SK-N-SH (cell line): ENCODE results near the gene LCN6. TPM values are rescaled to one million over a fixed set of nuclear protein-coding genes. Genes with fewer than 3 reads are reported as not detected.

Experiments
- CTCF ChIA-PET: fragments of 300-600, 350-600 bp; formaldehyde crosslinking; extraction: SDS; loops from one replicate; lab custom pipeline; 2021; lab: Yijun Ruan, JAX
- POLR2A ChIA-PET: fragments of 350-600 bp; sonication (Branson Sonifier 250); formaldehyde crosslinking; extraction: SDS; loops from one replicate; lab custom pipeline; 2020; ENCODE audit warnings: antibody characterized with exemption, inconsistent platforms; lab: Yijun Ruan, JAX
- DNase-seq: peaks from one replicate; pipeline ENCODE4 v3.0.0; 2012
- H2AFZ ChIP-seq: fragments of 200-600 bp; sonication (generic); 2 replicates; pipeline ENCODE4 v1.8.1; 2016; ENCODE audit warnings: antibody characterized with exemption, mild to moderate bottlenecking, low read depth
- H3F3A ChIP-seq: fragments of 200-600 bp; sonication (generic); replicated peaks from 2 replicates; pipeline ENCODE3; 2016; ENCODE audit warnings: antibody characterized with exemption, mild to moderate bottlenecking; ENCODE audit not compliant: insufficient read depth
- H3K27ac ChIP-seq, 2 experiments: fragments of 200-500 bp in 1 of 2; fragments of 200-600 bp in 1 of 2; sonication (Bioruptor generic) in 1 of 2; sonication (generic), shearing (Covaris generic) in 1 of 2; 2 replicates each; pipeline versions ENCODE4 v1.5.1 to v1.6.1; 2014 to 2016; ENCODE audit warnings: low read depth in 2 of 2, inconsistent platforms in 1 of 2, low read length in 1 of 2, mild to moderate bottlenecking in 1 of 2, mixed read lengths in 1 of 2
- H3K27me3 ChIP-seq: fragments of 200-600 bp; sonication (generic), shearing (Covaris generic); 2 replicates; pipeline ENCODE4 v1.6.1; 2016; ENCODE audit warnings: mixed run types; ENCODE audit not compliant: insufficient read depth
- H3K36me3 ChIP-seq, 2 experiments: fragments of 200-500 bp in 1 of 2; fragments of 200-600 bp in 1 of 2; sonication (Bioruptor generic) in 1 of 2; sonication (generic) in 1 of 2; replicated peaks in 1 of 2; 2 replicates each; pipeline versions ENCODE3 to v1.5.1; 2014 to 2016; ENCODE audit warnings: low read length in 1 of 2, mild to moderate bottlenecking in 1 of 2; ENCODE audit not compliant: insufficient read depth in 2 of 2, control insufficient read depth in 1 of 2
- H3K4me1 ChIP-seq, 2 experiments: fragments of 200-500 bp in 1 of 2; fragments of 200-600 bp in 1 of 2; sonication (Bioruptor generic) in 1 of 2; sonication (generic), shearing (Covaris generic) in 1 of 2; 2 replicates each; pipeline versions ENCODE4 v1.5.1 to v1.6.1; 2014 to 2016; ENCODE audit warnings: low read depth in 1 of 2, low read length in 1 of 2, mixed run types in 1 of 2; ENCODE audit not compliant: insufficient read depth in 2 of 2, control insufficient read depth in 1 of 2
- H3K4me2 ChIP-seq: fragments of 200-600 bp; sonication (generic), shearing (Covaris generic); 2 replicates; pipeline ENCODE4 v1.6.1; 2017; ENCODE audit warnings: mixed run types
- H3K4me3 ChIP-seq, 2 experiments: fragments of 200-500 bp in 1 of 2; fragments of 200-600 bp in 1 of 2; sonication (Bioruptor generic) in 1 of 2; sonication (generic), shearing (Covaris generic) in 1 of 2; 2 replicates each; pipeline versions ENCODE4 v1.5.1 to v1.8.1; 2014 to 2016; ENCODE audit warnings: low read depth in 2 of 2, inconsistent platforms in 1 of 2, low read length in 1 of 2, mild to moderate bottlenecking in 1 of 2, mixed read lengths in 1 of 2, moderate library complexity in 1 of 2
- H3K79me2 ChIP-seq: fragments of 200-600 bp; sonication (generic); 2 replicates; pipeline ENCODE4 v1.8.1; 2017; ENCODE audit warnings: mild to moderate bottlenecking; ENCODE audit not compliant: insufficient read depth
- H3K9ac ChIP-seq: fragments of 200-600 bp; sonication (generic); 2 replicates; pipeline ENCODE4 v1.6.1; 2017; ENCODE audit warnings: mixed run types
- H3K9me2 ChIP-seq: fragments of 200-600 bp; sonication (generic); 2 replicates; pipeline ENCODE4 v1.6.1; 2017; ENCODE audit warnings: mixed run types
- H3K9me3 ChIP-seq: fragments of 200-600 bp; sonication (generic); 2 replicates; pipeline ENCODE4 v1.6.1; 2017; ENCODE audit warnings: mixed run types, mild to moderate bottlenecking, moderate library complexity
- H4K20me1 ChIP-seq: fragments of 200-600 bp; sonication (generic); 2 replicates; pipeline ENCODE4 v1.6.1; 2017; ENCODE audit warnings: mild to moderate bottlenecking, mixed run types; ENCODE audit not compliant: insufficient read depth
- CHD2 ChIP-seq: fragments of 150-350 bp; IDR thresholded peaks from 2 replicates; pipeline ENCODE4 v1.6.1; 2018; ENCODE audit warnings: low read length; ENCODE audit not compliant: partially characterized antibody
- EP300 ChIP-seq, 2 experiments: IDR thresholded peaks; 2 replicates each; pipeline versions ENCODE4 v1.4.0 to v1.6.1; 2012; ENCODE audit warnings: borderline replicate concordance in 1 of 2, low read depth in 1 of 2, low read length in 1 of 2
- FOSL2 ChIP-seq: IDR thresholded peaks from 2 replicates; pipeline ENCODE4 v1.4.0; 2012; ENCODE audit warnings: low read depth, mild to moderate bottlenecking, moderate library complexity, borderline replicate concordance
- FOXM1 ChIP-seq: IDR thresholded peaks from 2 replicates; pipeline ENCODE4 v1.4.0; 2012; ENCODE audit warnings: low read depth, mild to moderate bottlenecking
- GABPA ChIP-seq: IDR thresholded peaks from 2 replicates; pipeline ENCODE4 v1.4.0; 2012; ENCODE audit warnings: low read depth, mild to moderate bottlenecking
- GATA2 ChIP-seq: sonication (generic); formaldehyde crosslinking; IDR thresholded peaks from 2 replicates; pipeline ENCODE4 v1.5.0; 2020; ENCODE audit warnings: mild to moderate bottlenecking, missing genetic modification reagents
- JUND ChIP-seq: IDR thresholded peaks from 2 replicates; pipeline ENCODE4 v1.4.0; 2012
- MEF2A ChIP-seq: IDR thresholded peaks from 2 replicates; pipeline ENCODE4 v1.4.0; 2012; ENCODE audit warnings: low read depth, borderline replicate concordance
- NFIC ChIP-seq: IDR thresholded peaks from 2 replicates; pipeline ENCODE4 v1.4.0; 2012; ENCODE audit warnings: borderline replicate concordance
- REST ChIP-seq: IDR thresholded peaks from 2 replicates; pipeline ENCODE4 v1.6.1; 2012; ENCODE audit warnings: mild to moderate bottlenecking, low read depth, low read length, moderate library complexity
- RXRA ChIP-seq: IDR thresholded peaks from 2 replicates; pipeline ENCODE4 v1.4.0; 2012; ENCODE audit warnings: low read depth, mild to moderate bottlenecking, borderline replicate concordance
- TCF12 ChIP-seq: IDR thresholded peaks from 2 replicates; pipeline ENCODE4 v1.4.0; 2012
- YY1 ChIP-seq: IDR thresholded peaks from 2 replicates; pipeline ENCODE4 v1.4.0; 2012; ENCODE audit warnings: low read depth, mild to moderate bottlenecking
- ZBTB33 ChIP-seq: IDR thresholded peaks from 2 replicates; pipeline ENCODE4 v1.4.0; 2012; ENCODE audit warnings: low read depth, borderline replicate concordance
- WGBS: methylation state at CpG from one replicate; pipeline ENCODE4 v1.1.6; 2017; ENCODE audit warnings: low lambda C conversion rate; 5-methylcytosine and 5-hydroxymethylcytosine counted together
- polyA plus RNA-seq, 3 experiments: library from polyadenylated mRNA; depleted of rRNA; stranded (reverse); fragments of >200 nt; gene quantifications; 2 replicates each; pipeline ENCODE4 v1.2.3, GENCODE V29; 2012
- TF ChIP-seq, protein P1 (sequence below): IDR thresholded peaks from 2 replicates; pipeline ENCODE4 v1.4.0; 2012; ENCODE audit warnings: low read depth, borderline replicate concordance

LCN6 gene
- polyA plus RNA-seq, 1 of the 3 experiments (the other 2 are of a cell fraction): not detected

DNA sequence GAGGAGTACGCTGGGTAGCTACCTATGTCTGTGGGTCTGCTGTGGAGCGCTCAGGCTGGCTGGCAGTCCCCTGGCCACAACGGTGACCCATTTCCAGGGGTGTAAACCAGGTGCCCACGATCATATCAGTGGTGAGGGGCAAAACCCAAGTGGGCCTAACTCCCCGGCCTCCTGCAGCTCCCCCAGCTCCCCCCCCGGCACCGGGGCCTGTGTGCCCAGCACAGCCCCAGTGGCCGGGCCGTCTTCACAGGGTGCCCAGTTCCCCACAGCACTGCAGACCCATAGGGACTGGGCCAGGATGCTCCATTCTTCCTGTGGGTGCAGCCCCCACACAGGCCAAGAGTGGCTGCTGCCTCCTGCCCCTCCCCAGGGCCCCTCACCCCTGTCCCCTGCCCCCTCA lies 10.7 kb upstream of the LCN6 start:
- Histone ChIP-seq H3K79me2 (no peaks in the 10 kb centered on the region), H3K9ac (no peak overlapping the region), H3K9me2 (no peaks in the 10 kb centered on the region), H3K9me3 (no peaks in the 10 kb centered on the region), H3K27ac (no peak overlapping the region), H3K4me3 (no peak overlapping the region), H3K36me3 (no peaks in the 10 kb centered on the region), H3K27me3 (no peaks in the 10 kb centered on the region), H3K4me1 (peaks cover 0 to 16% of the 10 kb centered on the region in 2 experiments; a peak in 1 of 4 replicates), H3F3A (no peaks in the 10 kb centered on the region), H3K4me2 (no peak overlapping the region), H2AFZ (no peak overlapping the region), H4K20me1 (no peaks in the 10 kb centered on the region)
- ChIA-PET CTCF (interaction anchor here (0.6 to 4.8 kb wide), 13 partner anchors 9 to 854 kb away, joined by 3 to 53 read pairs (median 7); partner anchors contain the start of genes AJM1, CCDC183 and LCN6), POLR2A (no interaction called here)
- 68% methylated on average over 4 of the region's 9 CpGs for WGBS
- TF ChIP-seq CHD2: no peak
- no peak for TF ChIP-seq ZBTB33
- no peak for TF ChIP-seq GATA2 (CRISPR knock-in tag)
- TF ChIP-seq FOSL2: no peak
- no peak for TF ChIP-seq EP300 (IDR thresholded peaks at IDR 0.05; ENCODE audit: borderline replicate concordance in 1 of 2, low read depth in 1 of 2, low read length in 1 of 2)
- no peak for TF ChIP-seq FOXM1
- TF ChIP-seq JUND: no peak
- TF ChIP-seq, protein P1, sequence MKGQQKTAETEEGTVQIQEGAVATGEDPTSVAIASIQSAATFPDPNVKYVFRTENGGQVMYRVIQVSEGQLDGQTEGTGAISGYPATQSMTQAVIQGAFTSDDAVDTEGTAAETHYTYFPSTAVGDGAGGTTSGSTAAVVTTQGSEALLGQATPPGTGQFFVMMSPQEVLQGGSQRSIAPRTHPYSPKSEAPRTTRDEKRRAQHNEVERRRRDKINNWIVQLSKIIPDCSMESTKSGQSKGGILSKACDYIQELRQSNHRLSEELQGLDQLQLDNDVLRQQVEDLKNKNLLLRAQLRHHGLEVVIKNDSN: no peak
- no peak for TF ChIP-seq TCF12
- TF ChIP-seq REST: no peak
- TF ChIP-seq GABPA: no peak
- TF ChIP-seq NFIC: no peak
- TF ChIP-seq RXRA: no peak
- no peak for TF ChIP-seq YY1
- TF ChIP-seq MEF2A: no peak
- no peak for DNase-seq
